HL-60/S4 treated with phorbol 12-myristate 13-acetate at 8.2 ng/mL for 4 days and 3 days (cell line): ENCODE results near the gene GOLGA6D.

Experiments
- in situ Hi-C: fragments of 300-500 bp; cut with MboI; formaldehyde crosslinking; loops from 2 replicates; pipeline ENCODE4 v1.15.0; 2022; ENCODE audit warnings: low sequenced_read_pairs

GOLGA6D gene

GRCh38 chr15:75329571-75329970 lies 46.9 kb downstream of the GOLGA6D start:
- in situ Hi-C loops: loop anchor here (25.0 kb wide), 1 partner anchor 92 kb away; no protein-coding TSS in a partner anchor

GRCh38 chr15:75332093-75332492 lies 49.5 kb downstream of the GOLGA6D start:
- in situ Hi-C loops: loop anchor here (25.0 kb wide), 1 partner anchor 95 kb away; no protein-coding TSS in a partner anchor

- in situ Hi-C loops: loop anchor here (25.0 kb wide), 1 partner anchor 97 kb away; no protein-coding TSS in a partner anchor
These were observed 51.2 kb downstream of the GOLGA6D start for GRCh38 chr15:75333654-75334419.

- in situ Hi-C loops: loop anchor here (25.0 kb wide), 1 partner anchor 98 kb away; no protein-coding TSS in a partner anchor
These were observed 52.7 kb downstream of the GOLGA6D start for GRCh38 chr15:75335313-75335704.

GRCh38 chr15:75335705-75336355 lies 53.2 kb downstream of the GOLGA6D start, which contains the start of gene COMMD4:
TSS of gene COMMD4 (plus strand) at chr15:75336063. CDS start at chr15:75336090, 27 bp downstream.
- in situ Hi-C loops: loop anchor here (25.0 kb wide), 1 partner anchor 99 kb away; no protein-coding TSS in a partner anchor

GRCh38 chr15:75338661-75339240 lies 56.1 kb downstream of the GOLGA6D start:
- in situ Hi-C loops: loop anchor here (25.0 kb wide), 1 partner anchor 101 kb away; no protein-coding TSS in a partner anchor

GRCh38 chr15:75339531-75340240 lies 57.1 kb downstream of the GOLGA6D start:
- in situ Hi-C loops: loop anchor here (25.0 kb wide), 1 partner anchor 102 kb away; no protein-coding TSS in a partner anchor

GRCh38 chr15:75342221-75342620 lies 59.6 kb downstream of the GOLGA6D start:
- in situ Hi-C loops: loop anchor here (25.0 kb wide), 1 partner anchor 105 kb away; no protein-coding TSS in a partner anchor

GRCh38 chr15:75343953-75344352 lies 61.3 kb downstream of the GOLGA6D start:
- in situ Hi-C loops: loop anchor here (25.0 kb wide), 1 partner anchor 107 kb away; no protein-coding TSS in a partner anchor
